ENCODE results near the gene ANGPTL4. TPM values are rescaled to one million over a fixed set of nuclear protein-coding genes. Genes with fewer than 3 reads are reported as not detected.
"Not testable (repeated sequence)": the region's sequence is repeated elsewhere in the genome, so short reads cannot be mapped to it uniquely, and the experiment has no call there.

The ANGPTL4 gene
- polyA plus RNA-seq, 1 donor from 2014 or later: not detected

DNA sequence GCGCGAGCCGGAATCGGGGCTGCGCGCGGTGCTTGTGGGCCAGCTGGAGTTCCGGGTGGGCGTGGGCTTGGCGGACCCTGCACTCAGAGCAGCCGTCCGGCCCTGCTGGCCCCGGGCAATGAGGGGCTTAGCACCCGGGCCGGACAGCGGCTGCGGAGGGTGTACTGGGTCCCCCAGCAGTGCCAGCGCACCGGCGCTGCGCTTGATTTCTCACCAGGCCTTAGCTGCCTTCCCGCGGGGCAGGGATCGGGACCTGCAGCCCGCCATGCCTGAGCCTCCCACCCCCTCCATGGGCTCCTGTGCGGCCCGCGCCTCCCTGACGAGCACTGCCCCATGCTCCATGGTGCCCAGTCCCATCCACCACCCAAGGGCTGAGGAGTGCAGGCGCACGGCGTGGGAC, 11.8 kb downstream of the ANGPTL4 start:
- not testable (repeated sequence) for H2AFZ ChIP-seq (ENCODE audit: low read depth, low read length); H3K27ac ChIP-seq (ENCODE audit: low read length); H3K9me2 ChIP-seq (ENCODE audit: insufficient read depth, low read length); H3K9ac ChIP-seq (ENCODE audit: low read length); H3K36me3 ChIP-seq (ENCODE audit: insufficient read depth, low read length); H3K4me3 ChIP-seq (ENCODE audit: low read length); H3K4me2 ChIP-seq (ENCODE audit: low read length); H3K79me2 ChIP-seq (replicated peaks; ENCODE audit: insufficient read depth, low read length); H3F3A ChIP-seq (ENCODE audit: insufficient read depth, low read length, poor library complexity, severe bottlenecking); H3K27me3 ChIP-seq (ENCODE audit: insufficient read depth, low read depth, low read length); H4K20me1 ChIP-seq (ENCODE audit: insufficient read depth); H3K9me3 ChIP-seq (ENCODE audit: low read length)

DNA sequence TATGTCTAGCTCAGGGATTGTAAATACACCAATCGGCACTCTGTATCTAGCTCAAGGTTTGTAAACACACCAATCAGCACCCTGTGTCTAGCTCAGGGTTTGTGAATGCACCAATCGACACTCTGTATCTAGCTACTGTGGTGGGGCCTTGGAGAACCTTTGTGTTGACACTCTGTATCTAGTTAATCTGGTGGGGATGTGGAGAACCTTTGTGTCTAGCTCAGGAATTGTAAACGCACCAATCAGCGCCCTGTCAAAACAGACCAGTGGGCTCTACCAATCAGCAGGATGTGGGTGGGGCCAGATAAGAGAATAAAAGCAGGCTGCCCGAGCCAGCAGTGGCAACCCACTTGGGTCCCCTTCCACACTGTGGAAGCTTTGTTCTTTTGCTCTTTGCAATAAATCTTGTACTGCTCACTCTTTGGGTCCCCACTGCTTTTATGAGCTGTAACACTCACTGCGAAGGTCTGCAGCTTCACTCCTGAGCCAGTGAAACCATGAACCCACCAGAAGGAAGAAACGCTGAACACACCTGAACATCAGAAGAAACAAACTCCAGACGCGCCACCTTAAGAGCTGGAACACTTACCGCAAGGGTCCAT, 12.5 kb downstream of the ANGPTL4 start:
- not testable (repeated sequence) for H3F3A ChIP-seq (ENCODE audit: insufficient read depth, low read length, poor library complexity, severe bottlenecking); H2AFZ ChIP-seq (ENCODE audit: low read depth, low read length); H3K27ac ChIP-seq (ENCODE audit: low read length); H3K4me3 ChIP-seq (ENCODE audit: low read length); H3K9me3 ChIP-seq (ENCODE audit: low read length); H3K4me2 ChIP-seq (ENCODE audit: low read length); H4K20me1 ChIP-seq (ENCODE audit: insufficient read depth); H3K9me2 ChIP-seq (ENCODE audit: insufficient read depth, low read length); H3K9ac ChIP-seq (ENCODE audit: low read length); H3K27me3 ChIP-seq (ENCODE audit: insufficient read depth, low read depth, low read length); H3K79me2 ChIP-seq (replicated peaks; ENCODE audit: insufficient read depth, low read length); H3K36me3 ChIP-seq (ENCODE audit: insufficient read depth, low read length)

DNA sequence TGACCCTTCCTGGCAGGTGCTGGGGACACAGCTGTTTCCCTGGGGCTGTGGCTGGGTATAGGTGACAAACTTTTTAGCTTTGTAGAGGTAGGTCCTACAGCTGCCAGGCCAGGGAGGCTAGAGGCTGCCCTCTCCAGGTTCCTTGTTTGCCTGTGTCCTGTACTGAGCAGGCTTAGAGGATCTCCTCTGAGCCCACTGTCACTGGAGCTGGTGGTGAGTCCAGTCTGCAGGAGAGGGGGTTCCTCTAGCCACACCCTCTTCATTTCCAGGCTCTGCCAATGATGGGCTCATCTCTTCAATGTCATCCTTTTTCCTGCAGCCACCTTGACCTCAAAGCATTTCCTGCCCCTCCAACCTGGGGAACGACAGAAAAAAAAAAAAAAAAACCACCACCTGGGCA, 13.6 kb downstream of the ANGPTL4 start:
- Histone ChIP-seq H3K9ac (ENCODE audit: low read length) (no peak overlapping the region), H4K20me1 (ENCODE audit: insufficient read depth) (no peaks in the 10 kb centered on the region), H3K4me3 (ENCODE audit: low read length) (no peak overlapping the region), H3K36me3 (ENCODE audit: insufficient read depth, low read length) (no peaks in the 10 kb centered on the region), H3K27me3 (ENCODE audit: insufficient read depth, low read depth, low read length) (no peaks in the 10 kb centered on the region), H3F3A (ENCODE audit: insufficient read depth, low read length, poor library complexity, severe bottlenecking) (no peaks in the 10 kb centered on the region), H3K9me3 (ENCODE audit: low read length) (no peaks in the 10 kb centered on the region), H3K4me2 (ENCODE audit: low read length) (no peak overlapping the region), H3K9me2 (ENCODE audit: insufficient read depth, low read length) (no peaks in the 10 kb centered on the region), H3K27ac (ENCODE audit: low read length) (no peak overlapping the region), H3K79me2 (replicated peaks; ENCODE audit: insufficient read depth, low read length) (no peaks in the 10 kb centered on the region), H2AFZ (ENCODE audit: low read depth, low read length) (no peak overlapping the region)
- TF ChIP-seq RAD21 (conservative IDR thresholded peaks at IDR 0.05): no peak
- no peak for TF ChIP-seq POLR2AphosphoS5 (IDR thresholded peaks at IDR 0.05)
- TF ChIP-seq MXI1 (conservative IDR thresholded peaks at IDR 0.05; ENCODE audit: poor library complexity, severe bottlenecking): no peak
- no peak for TF ChIP-seq EP300 (conservative IDR thresholded peaks at IDR 0.05; ENCODE audit: poor library complexity, severe bottlenecking)

DNA sequence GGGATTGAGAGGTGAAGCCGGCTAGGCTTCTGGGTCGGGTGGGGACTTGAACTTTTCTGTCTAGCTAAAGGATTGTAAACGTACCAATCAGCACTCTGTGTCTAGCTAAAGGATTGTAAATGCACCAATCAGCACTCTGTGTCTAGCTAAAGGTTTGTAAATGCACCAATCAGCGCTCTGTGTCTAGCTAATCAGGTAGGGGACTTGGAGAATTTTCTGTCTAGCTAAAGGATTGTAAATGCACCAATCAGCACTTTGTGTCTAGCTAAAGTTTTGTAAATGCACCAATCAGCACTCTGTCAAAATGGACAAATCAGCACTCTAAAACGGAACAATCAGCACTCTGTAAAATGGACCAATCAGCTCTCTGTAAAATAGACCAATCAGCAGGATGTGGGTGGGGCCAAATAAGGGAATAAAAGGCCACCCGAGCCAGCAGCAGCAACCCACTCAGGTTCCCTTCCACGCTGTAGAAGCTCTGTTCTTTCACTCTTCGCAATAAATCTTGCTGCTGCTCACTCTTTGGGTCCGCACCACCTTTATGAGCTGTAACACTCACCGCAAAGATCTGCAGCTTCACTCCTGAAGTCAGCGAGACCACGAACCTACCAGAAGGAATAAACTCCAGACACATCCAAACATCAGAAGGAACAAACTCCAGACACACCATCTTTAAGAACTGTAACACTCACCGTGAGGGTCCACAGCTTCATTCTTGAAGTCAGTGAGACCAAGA, 15.4 kb downstream of the ANGPTL4 start:
- not testable (repeated sequence) for H3K36me3 ChIP-seq (ENCODE audit: insufficient read depth, low read length); H3K79me2 ChIP-seq (replicated peaks; ENCODE audit: insufficient read depth, low read length); H3K27me3 ChIP-seq (ENCODE audit: insufficient read depth, low read depth, low read length); H3K4me3 ChIP-seq (ENCODE audit: low read length); H3K9ac ChIP-seq (ENCODE audit: low read length); H3F3A ChIP-seq (ENCODE audit: insufficient read depth, low read length, poor library complexity, severe bottlenecking); H3K9me3 ChIP-seq (ENCODE audit: low read length); H3K9me2 ChIP-seq (ENCODE audit: insufficient read depth, low read length); H4K20me1 ChIP-seq (ENCODE audit: insufficient read depth); H2AFZ ChIP-seq (ENCODE audit: low read depth, low read length); H3K4me2 ChIP-seq (ENCODE audit: low read length); H3K27ac ChIP-seq (ENCODE audit: low read length)

DNA sequence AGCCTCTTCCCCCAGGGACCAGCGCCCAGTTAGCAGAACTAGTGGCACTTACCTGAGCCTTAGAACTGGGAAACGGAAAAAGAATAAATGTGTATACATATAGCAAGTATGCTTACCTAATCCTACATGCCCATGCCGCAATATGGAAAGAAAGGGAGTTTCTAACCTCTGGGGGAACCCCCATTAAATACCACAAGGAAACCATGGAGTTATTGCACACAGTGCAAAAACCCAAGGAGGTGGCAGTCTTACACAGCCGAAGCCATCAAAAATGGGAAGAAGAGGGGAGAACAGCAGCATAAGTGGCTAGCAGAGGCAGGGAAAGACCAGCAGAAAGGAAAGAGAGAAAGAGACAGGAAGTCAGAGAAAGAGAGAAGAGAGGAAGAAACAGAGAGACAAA, 20.6 kb downstream of the ANGPTL4 start:
- H3K9ac ChIP-seq (ENCODE audit: low read length); H2AFZ ChIP-seq (ENCODE audit: low read depth, low read length); H3K9me2 ChIP-seq (ENCODE audit: insufficient read depth, low read length); H3K79me2 ChIP-seq (replicated peaks; ENCODE audit: insufficient read depth, low read length); H3K4me3 ChIP-seq (ENCODE audit: low read length); H3K27ac ChIP-seq (ENCODE audit: low read length); H3K9me3 ChIP-seq (ENCODE audit: low read length); H4K20me1 ChIP-seq (ENCODE audit: insufficient read depth); H3K4me2 ChIP-seq (ENCODE audit: low read length); H3K27me3 ChIP-seq (ENCODE audit: insufficient read depth, low read depth, low read length); H3K36me3 ChIP-seq (ENCODE audit: insufficient read depth, low read length); H3F3A ChIP-seq (ENCODE audit: insufficient read depth, low read length, poor library complexity, severe bottlenecking): not testable (repeated sequence)

DNA sequence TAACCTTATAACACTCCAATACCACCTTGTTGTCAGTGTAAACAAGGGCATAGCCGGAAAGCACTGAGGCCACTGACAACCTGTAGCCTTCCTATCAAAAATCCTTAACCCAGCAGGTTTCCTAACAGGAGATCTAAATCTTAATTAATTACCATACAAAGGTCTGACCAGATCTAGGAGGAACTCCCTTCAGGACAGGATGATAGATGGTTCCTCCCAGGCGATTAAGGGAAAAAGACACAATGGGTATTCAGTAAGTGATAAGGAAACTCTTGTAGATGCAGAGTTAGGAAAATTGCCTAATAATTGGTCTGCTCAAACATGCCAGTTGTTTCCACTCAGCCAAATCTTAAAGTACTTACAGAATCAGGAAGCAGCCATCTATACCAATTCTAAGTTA, 21.1 kb downstream of the ANGPTL4 start:
- H4K20me1 ChIP-seq (ENCODE audit: insufficient read depth); H3K79me2 ChIP-seq (replicated peaks; ENCODE audit: insufficient read depth, low read length); H3K9me3 ChIP-seq (ENCODE audit: low read length); H3K27ac ChIP-seq (ENCODE audit: low read length); H3K36me3 ChIP-seq (ENCODE audit: insufficient read depth, low read length); H3F3A ChIP-seq (ENCODE audit: insufficient read depth, low read length, poor library complexity, severe bottlenecking); H2AFZ ChIP-seq (ENCODE audit: low read depth, low read length); H3K4me2 ChIP-seq (ENCODE audit: low read length); H3K27me3 ChIP-seq (ENCODE audit: insufficient read depth, low read depth, low read length); H3K9me2 ChIP-seq (ENCODE audit: insufficient read depth, low read length); H3K4me3 ChIP-seq (ENCODE audit: low read length); H3K9ac ChIP-seq (ENCODE audit: low read length): not testable (repeated sequence)

DNA sequence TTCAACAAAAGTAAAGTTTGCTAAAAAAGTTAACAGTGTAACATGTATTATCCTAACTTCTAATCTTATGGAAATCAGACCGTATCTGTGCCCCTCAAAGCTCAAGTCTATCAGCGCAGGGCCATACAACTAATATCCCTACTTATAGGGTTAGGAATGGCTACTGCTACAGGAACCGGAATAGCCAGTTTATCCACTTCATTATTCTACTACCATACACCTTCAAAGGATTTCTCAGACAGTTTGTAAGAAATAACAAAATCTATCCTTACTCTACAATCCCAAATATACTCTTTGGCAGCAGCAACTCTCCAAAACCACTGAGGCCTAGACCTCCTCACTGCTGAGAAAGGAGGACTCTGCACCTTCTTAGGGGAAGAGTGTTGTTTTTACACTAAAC, 21.6 kb downstream of the ANGPTL4 start:
- H3K4me3 ChIP-seq (ENCODE audit: low read length); H4K20me1 ChIP-seq (ENCODE audit: insufficient read depth); H2AFZ ChIP-seq (ENCODE audit: low read depth, low read length): not testable (repeated sequence)

More for the DNA sequence above, 21.6 kb downstream of the ANGPTL4 start:
- not testable (repeated sequence) for H3K27me3 ChIP-seq (ENCODE audit: insufficient read depth, low read depth, low read length); H3F3A ChIP-seq (ENCODE audit: insufficient read depth, low read length, poor library complexity, severe bottlenecking); H3K79me2 ChIP-seq (replicated peaks; ENCODE audit: insufficient read depth, low read length); H3K27ac ChIP-seq (ENCODE audit: low read length); H3K4me2 ChIP-seq (ENCODE audit: low read length); H3K9me2 ChIP-seq (ENCODE audit: insufficient read depth, low read length); H3K9ac ChIP-seq (ENCODE audit: low read length); H3K9me3 ChIP-seq (ENCODE audit: low read length); H3K36me3 ChIP-seq (ENCODE audit: insufficient read depth, low read length)
